OCI-LY1 (cell line): Measurements from ENCODE around the gene PAX3.

Source experiments
- H2AFZ ChIP-seq: fragments of 200-600 bp; sonication (generic), shearing (Covaris generic); 2 replicates; pipeline ENCODE4 v1.6.0; 2014; ENCODE audit warnings: antibody characterized with exemption, mild to moderate bottlenecking, low read length
- H3F3A ChIP-seq: fragments of 200-600 bp; sonication (generic), shearing (Covaris generic); 2 replicates; pipeline ENCODE4 v1.6.0; 2014; ENCODE audit warnings: mild to moderate bottlenecking, antibody characterized with exemption, low read length, moderate library complexity; ENCODE audit not compliant: insufficient read depth
- H3K27ac ChIP-seq: fragments of 200-600 bp; sonication (generic); 2 replicates; pipeline ENCODE4 v1.5.1; 2014; ENCODE audit warnings: low read length, mixed run types, mild to moderate bottlenecking, low read depth; ENCODE audit not compliant: poor library complexity, severe bottlenecking
- H3K27me3 ChIP-seq: fragments of 200-600 bp; sonication (generic); 2 replicates; pipeline ENCODE4 v1.6.0; 2014; ENCODE audit warnings: antibody characterized with exemption, mild to moderate bottlenecking, low read length, moderate library complexity; ENCODE audit not compliant: insufficient read depth
- H3K36me3 ChIP-seq: fragments of 200-600 bp; sonication (generic); 2 replicates; pipeline ENCODE4 v1.6.1; 2014; ENCODE audit warnings: mild to moderate bottlenecking, antibody characterized with exemption, low read length, moderate library complexity, mixed read lengths; ENCODE audit not compliant: insufficient read depth
- H3K4me1 ChIP-seq: fragments of 200-600 bp; sonication (generic); 2 replicates; pipeline ENCODE4 v1.5.1; 2014; ENCODE audit warnings: mild to moderate bottlenecking, low read length, moderate library complexity; ENCODE audit not compliant: insufficient read depth, severe bottlenecking
- H3K4me2 ChIP-seq: fragments of 200-600 bp; sonication (generic), shearing (Covaris generic); 2 replicates; pipeline ENCODE4 v1.6.1; 2014; ENCODE audit warnings: low read length
- H3K4me3 ChIP-seq: fragments of 200-600 bp; sonication (generic); 2 replicates; pipeline ENCODE4 v1.5.1; 2014; ENCODE audit warnings: low read length, low read depth, mild to moderate bottlenecking, mixed read lengths; ENCODE audit not compliant: poor library complexity, severe bottlenecking
- H3K79me2 ChIP-seq: fragments of 200-600 bp; shearing (Covaris generic); 2 replicates; pipeline ENCODE4 v1.6.1; 2016; ENCODE audit warnings: mixed run types, low read length, mixed read lengths; ENCODE audit not compliant: insufficient read depth
- H3K9ac ChIP-seq: fragments of 200-600 bp; sonication (generic), shearing (Covaris generic); 2 replicates; pipeline ENCODE4 v1.6.1; 2014; ENCODE audit warnings: mild to moderate bottlenecking, low read length, mixed read lengths
- H3K9me2 ChIP-seq: fragments of 200-600 bp; sonication (generic), shearing (Covaris generic); 2 replicates; pipeline ENCODE4 v1.6.1; 2014; ENCODE audit warnings: low read depth, mild to moderate bottlenecking, low read length, mixed read lengths
- H3K9me3 ChIP-seq: fragments of 200-600 bp; shearing (Covaris generic); 2 replicates; pipeline ENCODE4 v1.6.1; 2014; ENCODE audit warnings: low read length, mixed read lengths
- H4K20me1 ChIP-seq: fragments of 200-600 bp; sonication (generic), shearing (Covaris generic); 2 replicates; pipeline ENCODE4 v1.6.0; 2016; ENCODE audit warnings: mild to moderate bottlenecking, low read length; ENCODE audit not compliant: insufficient read depth
- EZH2 ChIP-seq: fragments of 200-600 bp; sonication (generic), shearing (Covaris generic); IDR thresholded peaks from 2 replicates; pipeline ENCODE4 v1.8.0; 2017; ENCODE audit warnings: borderline replicate concordance, mixed run types, mild to moderate bottlenecking, antibody characterized with exemption, low read length, moderate library complexity, mixed read lengths
- TF ChIP-seq, protein P1 (sequence below): fragments of 200-600 bp; sonication (generic), shearing (Covaris generic); IDR thresholded peaks from 2 replicates; pipeline ENCODE4 v1.5.1; 2017; ENCODE audit warnings: mild to moderate bottlenecking, antibody characterized with exemption, low read length, moderate library complexity, mixed read lengths

Gene PAX3

GRCh38 chr2:222238072-222238471 is 60.7 kb downstream of the PAX3 start:
- Histone ChIP-seq H3K27me3 (no peaks in the 10 kb centered on the region), H3K4me2 (no peak overlapping the region), H4K20me1 (no peaks in the 10 kb centered on the region), H2AFZ (no peak overlapping the region), H3K4me1 (no peaks in the 10 kb centered on the region), H3K27ac (no peak overlapping the region), H3F3A (no peaks in the 10 kb centered on the region), H3K9me2 (no peaks in the 10 kb centered on the region), H3K79me2 (no peaks in the 10 kb centered on the region), H3K9ac (no peak overlapping the region), H3K4me3 (no peak overlapping the region), H3K36me3 (no peaks in the 10 kb centered on the region), H3K9me3 (no peaks in the 10 kb centered on the region)
- TF ChIP-seq, protein P1, sequence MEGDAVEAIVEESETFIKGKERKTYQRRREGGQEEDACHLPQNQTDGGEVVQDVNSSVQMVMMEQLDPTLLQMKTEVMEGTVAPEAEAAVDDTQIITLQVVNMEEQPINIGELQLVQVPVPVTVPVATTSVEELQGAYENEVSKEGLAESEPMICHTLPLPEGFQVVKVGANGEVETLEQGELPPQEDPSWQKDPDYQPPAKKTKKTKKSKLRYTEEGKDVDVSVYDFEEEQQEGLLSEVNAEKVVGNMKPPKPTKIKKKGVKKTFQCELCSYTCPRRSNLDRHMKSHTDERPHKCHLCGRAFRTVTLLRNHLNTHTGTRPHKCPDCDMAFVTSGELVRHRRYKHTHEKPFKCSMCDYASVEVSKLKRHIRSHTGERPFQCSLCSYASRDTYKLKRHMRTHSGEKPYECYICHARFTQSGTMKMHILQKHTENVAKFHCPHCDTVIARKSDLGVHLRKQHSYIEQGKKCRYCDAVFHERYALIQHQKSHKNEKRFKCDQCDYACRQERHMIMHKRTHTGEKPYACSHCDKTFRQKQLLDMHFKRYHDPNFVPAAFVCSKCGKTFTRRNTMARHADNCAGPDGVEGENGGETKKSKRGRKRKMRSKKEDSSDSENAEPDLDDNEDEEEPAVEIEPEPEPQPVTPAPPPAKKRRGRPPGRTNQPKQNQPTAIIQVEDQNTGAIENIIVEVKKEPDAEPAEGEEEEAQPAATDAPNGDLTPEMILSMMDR: no peak
- TF ChIP-seq EZH2: no peak

DNA sequence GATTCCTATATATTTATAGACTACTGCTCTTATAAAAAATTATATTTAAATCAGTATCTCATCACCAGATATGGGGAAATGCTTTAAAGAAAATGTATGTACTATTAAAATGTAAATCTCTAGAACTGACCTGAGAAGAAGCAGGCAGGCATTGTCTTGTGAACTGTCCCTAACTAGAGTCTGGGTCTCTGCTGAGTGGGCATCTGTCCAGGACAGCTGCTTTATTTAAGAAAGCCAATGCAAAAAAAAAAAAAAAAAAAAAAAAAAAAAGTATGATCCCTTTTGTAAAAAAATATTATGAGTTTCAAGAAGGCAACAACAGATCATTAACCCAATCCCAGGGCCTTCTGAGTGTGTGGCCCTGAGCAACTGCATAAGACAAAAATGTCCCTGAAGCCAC is 66.0 kb downstream of the PAX3 start:
- H3K9me3 ChIP-seq: no peaks in the 10 kb centered on the region
- H4K20me1 ChIP-seq: no peaks in the 10 kb centered on the region
- no peaks in the 10 kb centered on the region for H3K4me1 ChIP-seq
- TF ChIP-seq, protein P1: no peak
- no peak for TF ChIP-seq EZH2
- H3K27ac ChIP-seq: no peak overlapping the region
- H3K27me3 ChIP-seq: no peaks in the 10 kb centered on the region
- H2AFZ ChIP-seq: no peak overlapping the region
- no peak overlapping the region for H3K9ac ChIP-seq
- no peaks in the 10 kb centered on the region for H3K9me2 ChIP-seq
- no peak overlapping the region for H3K4me3 ChIP-seq
- H3K4me2 ChIP-seq: no peak overlapping the region
- no peaks in the 10 kb centered on the region for H3K36me3 ChIP-seq
- H3F3A ChIP-seq: no peaks in the 10 kb centered on the region
- no peaks in the 10 kb centered on the region for H3K79me2 ChIP-seq

DNA sequence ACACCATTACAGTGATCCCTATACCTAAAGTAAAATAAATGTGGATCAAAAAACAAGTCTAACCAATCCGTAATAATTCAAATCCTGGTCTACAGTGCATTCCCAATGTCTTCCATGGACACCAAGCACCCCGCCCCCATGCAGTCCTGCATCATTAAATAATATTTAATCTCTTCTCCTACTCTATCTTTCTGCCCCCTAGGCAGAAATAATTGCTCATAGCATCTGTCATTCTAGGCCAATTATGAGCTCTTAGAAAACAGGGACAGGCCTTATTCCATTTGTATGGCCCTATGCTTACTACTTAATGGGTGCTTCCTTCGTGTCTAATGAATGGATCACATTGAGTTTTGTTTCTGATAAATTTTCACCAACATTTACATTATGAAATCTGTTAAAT is 66.4 kb downstream of the PAX3 start:
- Histone ChIP-seq H3K36me3 (no peaks in the 10 kb centered on the region), H3F3A (no peaks in the 10 kb centered on the region), H3K9me3 (no peaks in the 10 kb centered on the region), H3K4me3 (no peak overlapping the region), H4K20me1 (no peaks in the 10 kb centered on the region), H3K4me2 (no peak overlapping the region), H3K79me2 (no peaks in the 10 kb centered on the region), H3K4me1 (no peaks in the 10 kb centered on the region), H3K27ac (no peak overlapping the region), H3K27me3 (no peaks in the 10 kb centered on the region), H3K9ac (no peak overlapping the region), H3K9me2 (no peaks in the 10 kb centered on the region), H2AFZ (no peak overlapping the region)
- no peak for TF ChIP-seq EZH2
- TF ChIP-seq, protein P1: no peak
